HEK293 (cell line): ENCODE measurements around the gene SMIM1.

ENCODE experiments used
- PRDM1 ChIP-seq: fragments of 450-650 bp; formaldehyde crosslinking; IDR thresholded peaks from 2 replicates; pipeline ENCODE4; 2016; ENCODE audit warnings: missing biosample characterization, missing genetic modification characterization
- ZNF26 ChIP-seq: fragments of 450-650 bp; formaldehyde crosslinking; IDR thresholded peaks from 2 replicates; pipeline ENCODE4 v1.5.1; 2016; ENCODE audit warnings: missing biosample characterization, missing genetic modification characterization
- ZNF274 ChIP-seq, 2 experiments: fragments of 200-500 bp in 1 of 2; fragments of 450-650 bp in 1 of 2; sonication (Bioruptor generic) in 1 of 2; formaldehyde crosslinking in 1 of 2; IDR thresholded peaks; 2 replicates each; pipeline versions ENCODE4 v1.5.1 to v1.6.1; 2014 to 2016; ENCODE audit warnings: borderline replicate concordance in 1 of 2, inconsistent platforms in 1 of 2, low read length in 1 of 2, missing biosample characterization in 1 of 2, missing genetic modification characterization in 1 of 2
- TF ChIP-seq, protein P1 (sequence below): fragments of 450-650 bp; formaldehyde crosslinking; IDR thresholded peaks from 2 replicates; pipeline ENCODE4 v1.5.1; 2016; ENCODE audit warnings: missing biosample characterization, missing genetic modification characterization
- TF ChIP-seq, protein P2 (sequence below): fragments of 450-650 bp; formaldehyde crosslinking; IDR thresholded peaks from 2 replicates; pipeline ENCODE4 v1.5.1; 2017; ENCODE audit warnings: missing biosample characterization, missing genetic modification characterization

DNA sequence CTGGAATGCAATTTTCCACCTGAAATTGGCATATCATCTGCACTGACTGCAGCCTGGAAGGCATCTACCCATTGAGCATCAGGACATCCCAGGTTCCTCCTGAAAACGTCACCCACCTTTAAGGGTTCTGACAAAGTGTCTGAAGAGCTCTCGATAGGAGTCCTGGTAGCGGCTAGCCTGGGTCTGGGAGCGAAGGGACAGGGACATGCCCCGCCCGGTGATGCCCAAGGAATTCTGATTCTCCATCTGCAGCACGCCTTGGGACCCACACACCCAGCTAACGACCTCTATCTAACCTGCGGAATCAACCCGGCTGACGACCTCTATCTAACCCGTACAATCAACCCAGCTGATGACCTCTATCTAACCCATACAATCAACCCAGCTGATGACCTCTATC is 33.6 kb upstream of the SMIM1 start:
- TF ChIP-seq, protein P1, sequence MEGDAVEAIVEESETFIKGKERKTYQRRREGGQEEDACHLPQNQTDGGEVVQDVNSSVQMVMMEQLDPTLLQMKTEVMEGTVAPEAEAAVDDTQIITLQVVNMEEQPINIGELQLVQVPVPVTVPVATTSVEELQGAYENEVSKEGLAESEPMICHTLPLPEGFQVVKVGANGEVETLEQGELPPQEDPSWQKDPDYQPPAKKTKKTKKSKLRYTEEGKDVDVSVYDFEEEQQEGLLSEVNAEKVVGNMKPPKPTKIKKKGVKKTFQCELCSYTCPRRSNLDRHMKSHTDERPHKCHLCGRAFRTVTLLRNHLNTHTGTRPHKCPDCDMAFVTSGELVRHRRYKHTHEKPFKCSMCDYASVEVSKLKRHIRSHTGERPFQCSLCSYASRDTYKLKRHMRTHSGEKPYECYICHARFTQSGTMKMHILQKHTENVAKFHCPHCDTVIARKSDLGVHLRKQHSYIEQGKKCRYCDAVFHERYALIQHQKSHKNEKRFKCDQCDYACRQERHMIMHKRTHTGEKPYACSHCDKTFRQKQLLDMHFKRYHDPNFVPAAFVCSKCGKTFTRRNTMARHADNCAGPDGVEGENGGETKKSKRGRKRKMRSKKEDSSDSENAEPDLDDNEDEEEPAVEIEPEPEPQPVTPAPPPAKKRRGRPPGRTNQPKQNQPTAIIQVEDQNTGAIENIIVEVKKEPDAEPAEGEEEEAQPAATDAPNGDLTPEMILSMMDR (tag by site-specific recombination): no peak
- TF ChIP-seq, protein P2, sequence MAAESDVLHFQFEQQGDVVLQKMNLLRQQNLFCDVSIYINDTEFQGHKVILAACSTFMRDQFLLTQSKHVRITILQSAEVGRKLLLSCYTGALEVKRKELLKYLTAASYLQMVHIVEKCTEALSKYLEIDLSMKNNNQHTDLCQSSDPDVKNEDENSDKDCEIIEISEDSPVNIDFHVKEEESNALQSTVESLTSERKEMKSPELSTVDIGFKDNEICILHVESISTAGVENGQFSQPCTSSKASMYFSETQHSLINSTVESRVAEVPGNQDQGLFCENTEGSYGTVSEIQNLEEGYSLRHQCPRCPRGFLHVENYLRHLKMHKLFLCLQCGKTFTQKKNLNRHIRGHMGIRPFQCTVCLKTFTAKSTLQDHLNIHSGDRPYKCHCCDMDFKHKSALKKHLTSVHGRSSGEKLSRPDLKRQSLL (tag by site-specific recombination): no peak
- no peak for TF ChIP-seq PRDM1 (tag by site-specific recombination)
- TF ChIP-seq ZNF274 (IDR thresholded peaks at IDR 0.05; ENCODE audit: low read length): no peak
- no peak for TF ChIP-seq ZNF274 (tag by site-specific recombination; IDR thresholded peaks at IDR 0.05; ENCODE audit: borderline replicate concordance)
- no peak for TF ChIP-seq ZNF26 (tag by site-specific recombination)
